Measurements from ENCODE around the gene SPTLC3.
"Not testable (repeated sequence)": the region's sequence is repeated elsewhere in the genome, so short reads cannot be mapped to it uniquely, and the experiment has no call there.

SPTLC3 gene

GRCh38 chr20:13008761-13009681, at the start of gene SPTLC3:
SPTLC3 (plus strand) TSS chr20:13008972; CDS start chr20:13009268, 296 bp downstream.
- DNase-seq (ENCODE audit: low read depth in 2 of 2) = no peak

- no peak for DNase-seq (ENCODE audit: low read depth in 2 of 2)
Measured at GRCh38 chr20:12961725-12962124, 47.0 kb upstream of the SPTLC3 start.

- DNase-seq (ENCODE audit: low read depth in 2 of 2) = no peak
Measured at GRCh38 chr20:12962895-12963294, 45.9 kb upstream of the SPTLC3 start.

GRCh38 chr20:12963416-12963815, 45.4 kb upstream of the SPTLC3 start:
- no peak for DNase-seq (ENCODE audit: low read depth in 2 of 2)

- no peak for DNase-seq (ENCODE audit: low read depth in 2 of 2)
Measured at GRCh38 chr20:12965212-12965869, 43.4 kb upstream of the SPTLC3 start.

GRCh38 chr20:12965870-12966251, 42.9 kb upstream of the SPTLC3 start:
- no peak for DNase-seq (ENCODE audit: low read depth in 2 of 2)

GRCh38 chr20:12966468-12967085, 42.2 kb upstream of the SPTLC3 start:
- no peak for DNase-seq (ENCODE audit: low read depth in 2 of 2)

- DNase-seq (ENCODE audit: low read depth in 2 of 2) = no peak
Measured at GRCh38 chr20:12967932-12968331, 40.8 kb upstream of the SPTLC3 start.

GRCh38 chr20:12968472-12968871, 40.3 kb upstream of the SPTLC3 start:
- no peak for DNase-seq (ENCODE audit: low read depth in 2 of 2)

- DNase-seq (ENCODE audit: low read depth in 2 of 2) = no peak
Measured at GRCh38 chr20:12969071-12969669, 39.6 kb upstream of the SPTLC3 start.

- DNase-seq (ENCODE audit: low read depth in 2 of 2) = no peak
Measured at GRCh38 chr20:12970372-12970821, 38.4 kb upstream of the SPTLC3 start.

GRCh38 chr20:12975833-12976608, 32.8 kb upstream of the SPTLC3 start:
- DNase-seq (ENCODE audit: low read depth in 2 of 2) = no peak

GRCh38 chr20:12976720-12977309, 32.0 kb upstream of the SPTLC3 start:
- no peak for DNase-seq (ENCODE audit: low read depth in 2 of 2)

- DNase-seq (ENCODE audit: low read depth in 2 of 2) = no peak
Measured at GRCh38 chr20:12977328-12978125, 31.2 kb upstream of the SPTLC3 start.

- DNase-seq (ENCODE audit: low read depth in 2 of 2) = no peak
Measured at GRCh38 chr20:12978126-12978394, 30.7 kb upstream of the SPTLC3 start.

- DNase-seq (ENCODE audit: low read depth in 2 of 2) = no peak
Measured at GRCh38 chr20:12978613-12979495, 29.9 kb upstream of the SPTLC3 start.

GRCh38 chr20:12979713-12980112, 29.1 kb upstream of the SPTLC3 start:
- not testable (repeated sequence) for DNase-seq (ENCODE audit: low read depth in 2 of 2)

GRCh38 chr20:12982098-12982497, 26.7 kb upstream of the SPTLC3 start:
- DNase-seq (ENCODE audit: low read depth in 2 of 2) = no peak

- no peak for DNase-seq (ENCODE audit: low read depth in 2 of 2)
Measured at GRCh38 chr20:12984069-12984765, 24.6 kb upstream of the SPTLC3 start.
